OCI-LY3 (cell line): ENCODE measurements around the gene KIF5C.

Source experiments
- EZH2phosphoT487 ChIP-seq: fragments of 200-600 bp; shearing (Covaris generic); IDR thresholded peaks from 2 replicates; pipeline ENCODE4 v1.6.1; 2018; ENCODE audit warnings: antibody characterized with exemption, mixed run types, low read depth
- TF ChIP-seq, protein P1 (sequence below): fragments of 200-600, 300-600 bp; sonication (generic); IDR thresholded peaks from 2 replicates; pipeline ENCODE4 v1.5.1; 2014; ENCODE audit warnings: antibody characterized with exemption, low read length, low read depth

DNA sequence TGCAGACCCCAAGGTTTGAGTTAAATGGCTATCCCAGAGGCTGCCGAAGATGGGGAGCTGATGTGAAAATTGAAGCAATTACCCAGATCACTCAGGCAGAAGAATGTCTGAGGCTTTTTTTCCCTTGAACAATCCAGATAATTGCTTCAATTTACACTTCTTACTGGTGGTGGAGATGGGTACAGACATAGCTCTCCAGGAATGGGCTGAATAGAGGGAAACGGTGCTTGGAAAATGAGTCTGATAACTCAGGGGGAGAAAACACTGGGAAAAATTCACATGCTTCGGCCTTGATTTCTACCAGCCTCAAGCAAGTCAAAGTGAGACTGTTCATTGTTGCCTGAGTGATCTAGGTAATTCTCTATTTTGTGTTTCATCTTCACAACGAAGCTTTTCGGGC lies 9.5 kb upstream of the KIF5C start:
- TF ChIP-seq, protein P1, sequence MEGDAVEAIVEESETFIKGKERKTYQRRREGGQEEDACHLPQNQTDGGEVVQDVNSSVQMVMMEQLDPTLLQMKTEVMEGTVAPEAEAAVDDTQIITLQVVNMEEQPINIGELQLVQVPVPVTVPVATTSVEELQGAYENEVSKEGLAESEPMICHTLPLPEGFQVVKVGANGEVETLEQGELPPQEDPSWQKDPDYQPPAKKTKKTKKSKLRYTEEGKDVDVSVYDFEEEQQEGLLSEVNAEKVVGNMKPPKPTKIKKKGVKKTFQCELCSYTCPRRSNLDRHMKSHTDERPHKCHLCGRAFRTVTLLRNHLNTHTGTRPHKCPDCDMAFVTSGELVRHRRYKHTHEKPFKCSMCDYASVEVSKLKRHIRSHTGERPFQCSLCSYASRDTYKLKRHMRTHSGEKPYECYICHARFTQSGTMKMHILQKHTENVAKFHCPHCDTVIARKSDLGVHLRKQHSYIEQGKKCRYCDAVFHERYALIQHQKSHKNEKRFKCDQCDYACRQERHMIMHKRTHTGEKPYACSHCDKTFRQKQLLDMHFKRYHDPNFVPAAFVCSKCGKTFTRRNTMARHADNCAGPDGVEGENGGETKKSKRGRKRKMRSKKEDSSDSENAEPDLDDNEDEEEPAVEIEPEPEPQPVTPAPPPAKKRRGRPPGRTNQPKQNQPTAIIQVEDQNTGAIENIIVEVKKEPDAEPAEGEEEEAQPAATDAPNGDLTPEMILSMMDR = no peak
- no peak for TF ChIP-seq EZH2phosphoT487
